ENCODE data around the gene RAI1.

RAI1 gene

GRCh38 chr17:17852930-17853329 lies 171.7 kb downstream of the RAI1 start:
- no peak for DNase-seq

- no peak for DNase-seq
Measured at GRCh38 chr17:17853811-17854447, 172.7 kb downstream of the RAI1 start.

- no peak for DNase-seq
Measured at GRCh38 chr17:17855976-17856375, 174.7 kb downstream of the RAI1 start.

GRCh38 chr17:17856386-17856785 lies 175.1 kb downstream of the RAI1 start:
- no peak for DNase-seq

GRCh38 chr17:17857496-17857895 lies 176.2 kb downstream of the RAI1 start:
- DNase-seq = no peak

GRCh38 chr17:17859909-17860765 lies 178.9 kb downstream of the RAI1 start:
- DNase-seq = peak; percentile 50 to 78 (median 62)

GRCh38 chr17:17860766-17861107 lies 179.5 kb downstream of the RAI1 start:
- no peak for DNase-seq
